HEK293 (cell line): Measurements from ENCODE around the gene BRMS1L.

Experiments
- CTCF ChIP-seq: fragments of 450-650 bp; formaldehyde crosslinking; IDR thresholded peaks from 2 replicates; pipeline ENCODE4 v1.5.1; 2016; ENCODE audit warnings: missing biosample characterization, missing genetic modification characterization
- KLF8 ChIP-seq: fragments of 450-650 bp; formaldehyde crosslinking; IDR thresholded peaks from 2 replicates; pipeline ENCODE4 v1.5.1; 2016; ENCODE audit warnings: missing biosample characterization, missing genetic modification characterization
- REPIN1 ChIP-seq: fragments of 450-650 bp; formaldehyde crosslinking; IDR thresholded peaks from 2 replicates; pipeline ENCODE4 v1.5.1; 2017; ENCODE audit warnings: missing biosample characterization, missing genetic modification characterization, low read depth
- YY2 ChIP-seq: fragments of 450-650 bp; formaldehyde crosslinking; IDR thresholded peaks from 2 replicates; pipeline ENCODE4 v1.5.1; 2016; ENCODE audit warnings: missing biosample characterization, missing genetic modification characterization
- ZNF140 ChIP-seq: fragments of 450-650 bp; formaldehyde crosslinking; IDR thresholded peaks from 2 replicates; pipeline ENCODE4 v1.5.1; 2016; ENCODE audit warnings: missing biosample characterization, missing genetic modification characterization
- ZNF157 ChIP-seq: fragments of 450-650 bp; formaldehyde crosslinking; IDR thresholded peaks from 2 replicates; pipeline ENCODE4 v1.5.1; 2016; ENCODE audit warnings: missing biosample characterization, missing genetic modification characterization
- ZNF302 ChIP-seq: fragments of 450-650 bp; formaldehyde crosslinking; IDR thresholded peaks from 2 replicates; pipeline ENCODE4 v1.5.1; 2016; ENCODE audit warnings: missing biosample characterization, missing genetic modification characterization, low read depth
- ZNF561 ChIP-seq: fragments of 450-650 bp; IDR thresholded peaks from 2 replicates; pipeline ENCODE4 v1.5.1; 2018; ENCODE audit warnings: missing biosample characterization, missing genetic modification characterization, borderline replicate concordance
- TF ChIP-seq, protein P1 (sequence below): fragments of 450-650 bp; formaldehyde crosslinking; IDR thresholded peaks from 2 replicates; pipeline ENCODE4 v1.5.1; 2016; ENCODE audit warnings: missing biosample characterization, missing genetic modification characterization

DNA sequence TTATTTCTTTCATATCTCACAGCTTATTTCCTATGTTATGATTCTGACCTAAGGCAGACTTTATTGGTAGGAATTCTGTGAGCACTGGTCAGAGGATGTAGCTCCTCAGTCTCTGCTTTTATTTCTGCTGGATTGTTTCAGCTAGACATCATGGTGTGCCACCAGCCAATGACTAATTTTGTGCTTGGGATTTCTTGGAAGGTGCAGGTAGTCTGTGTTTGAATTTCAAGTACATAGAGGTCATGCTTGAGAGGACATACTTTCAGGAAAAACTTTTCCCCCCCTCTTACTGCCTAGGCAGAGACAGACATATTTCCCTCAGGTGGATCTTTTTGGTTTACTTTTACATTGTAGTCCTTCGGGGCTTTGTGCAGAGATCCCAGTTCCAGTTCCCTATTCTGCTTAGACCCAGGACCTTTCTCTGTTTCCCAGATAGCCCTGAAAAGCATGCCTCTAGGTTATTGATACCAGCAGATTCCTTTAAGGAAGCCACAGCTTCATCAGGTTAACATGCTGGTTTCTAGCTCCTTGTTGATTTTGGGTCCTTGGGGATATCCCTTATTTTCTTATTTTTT, 28.6 kb downstream of the BRMS1L start:
- TF ChIP-seq ZNF561 (no peak), REPIN1 (no peak), ZNF157 (tag by site-specific recombination) (no peak), KLF8 (tag by site-specific recombination) (no peak), CTCF (tag by site-specific recombination) (no peak), ZNF140 (no peak), ZNF302 (tag by site-specific recombination) (no peak), YY2 (tag by site-specific recombination) (no peak)
- TF ChIP-seq, protein P1, sequence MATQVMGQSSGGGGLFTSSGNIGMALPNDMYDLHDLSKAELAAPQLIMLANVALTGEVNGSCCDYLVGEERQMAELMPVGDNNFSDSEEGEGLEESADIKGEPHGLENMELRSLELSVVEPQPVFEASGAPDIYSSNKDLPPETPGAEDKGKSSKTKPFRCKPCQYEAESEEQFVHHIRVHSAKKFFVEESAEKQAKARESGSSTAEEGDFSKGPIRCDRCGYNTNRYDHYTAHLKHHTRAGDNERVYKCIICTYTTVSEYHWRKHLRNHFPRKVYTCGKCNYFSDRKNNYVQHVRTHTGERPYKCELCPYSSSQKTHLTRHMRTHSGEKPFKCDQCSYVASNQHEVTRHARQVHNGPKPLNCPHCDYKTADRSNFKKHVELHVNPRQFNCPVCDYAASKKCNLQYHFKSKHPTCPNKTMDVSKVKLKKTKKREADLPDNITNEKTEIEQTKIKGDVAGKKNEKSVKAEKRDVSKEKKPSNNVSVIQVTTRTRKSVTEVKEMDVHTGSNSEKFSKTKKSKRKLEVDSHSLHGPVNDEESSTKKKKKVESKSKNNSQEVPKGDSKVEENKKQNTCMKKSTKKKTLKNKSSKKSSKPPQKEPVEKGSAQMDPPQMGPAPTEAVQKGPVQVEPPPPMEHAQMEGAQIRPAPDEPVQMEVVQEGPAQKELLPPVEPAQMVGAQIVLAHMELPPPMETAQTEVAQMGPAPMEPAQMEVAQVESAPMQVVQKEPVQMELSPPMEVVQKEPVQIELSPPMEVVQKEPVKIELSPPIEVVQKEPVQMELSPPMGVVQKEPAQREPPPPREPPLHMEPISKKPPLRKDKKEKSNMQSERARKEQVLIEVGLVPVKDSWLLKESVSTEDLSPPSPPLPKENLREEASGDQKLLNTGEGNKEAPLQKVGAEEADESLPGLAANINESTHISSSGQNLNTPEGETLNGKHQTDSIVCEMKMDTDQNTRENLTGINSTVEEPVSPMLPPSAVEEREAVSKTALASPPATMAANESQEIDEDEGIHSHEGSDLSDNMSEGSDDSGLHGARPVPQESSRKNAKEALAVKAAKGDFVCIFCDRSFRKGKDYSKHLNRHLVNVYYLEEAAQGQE (tag by site-specific recombination) = no peak
